NCI-H1048 (cell line): ENCODE data around the gene AK8.

Experiments
- DNase-seq: peaks from one replicate; lab custom pipeline; 2025; lab: John Stamatoyannopoulos, UW

Gene AK8

GRCh38 chr9:132857616-132858342 lies 20.3 kb downstream of the AK8 start:
- DNase-seq, result no peak

GRCh38 chr9:132857031-132857430 lies 21.1 kb downstream of the AK8 start:
- DNase-seq, result no peak

DNA sequence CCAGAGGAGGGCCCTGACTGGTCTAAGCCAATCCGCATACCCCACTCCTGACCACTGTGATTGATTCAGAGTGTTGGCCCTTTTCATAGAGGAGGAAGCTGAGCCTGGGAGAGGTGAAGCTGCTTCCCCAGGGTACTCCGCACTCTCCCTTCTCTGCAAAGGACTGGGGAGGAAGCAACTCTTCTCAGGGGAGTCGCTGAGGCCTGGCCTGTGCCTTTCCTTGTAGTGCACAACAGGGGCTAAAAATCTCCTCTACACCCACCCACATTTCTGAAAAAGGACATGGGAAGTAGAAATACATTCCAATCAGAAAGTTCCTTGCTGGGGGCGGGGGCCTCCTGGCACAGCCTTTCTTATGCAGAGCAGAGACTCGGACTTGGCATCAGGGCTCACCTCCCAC lies 22.2 kb downstream of the AK8 start:
- no peak for DNase-seq

DNA sequence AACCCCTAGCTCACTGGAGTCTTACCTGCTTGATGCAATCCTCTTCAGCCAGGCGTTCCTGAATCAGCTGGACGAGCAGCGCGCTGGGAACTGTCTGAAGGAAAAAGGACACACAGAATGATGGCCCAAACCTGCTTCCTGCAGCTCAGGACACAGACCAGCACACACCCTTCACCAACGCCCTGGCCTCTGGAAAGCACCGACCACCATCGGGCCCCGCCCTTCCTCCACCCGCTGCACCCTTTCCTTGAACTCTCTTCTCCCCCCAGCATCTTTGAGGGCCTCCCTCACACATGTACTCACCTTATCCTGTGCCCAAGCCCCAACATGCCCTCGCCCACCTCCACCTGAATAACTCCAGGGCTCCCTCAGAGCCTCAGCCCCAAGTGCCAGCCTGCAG lies 23.3 kb downstream of the AK8 start:
- DNase-seq, result no peak

DNA sequence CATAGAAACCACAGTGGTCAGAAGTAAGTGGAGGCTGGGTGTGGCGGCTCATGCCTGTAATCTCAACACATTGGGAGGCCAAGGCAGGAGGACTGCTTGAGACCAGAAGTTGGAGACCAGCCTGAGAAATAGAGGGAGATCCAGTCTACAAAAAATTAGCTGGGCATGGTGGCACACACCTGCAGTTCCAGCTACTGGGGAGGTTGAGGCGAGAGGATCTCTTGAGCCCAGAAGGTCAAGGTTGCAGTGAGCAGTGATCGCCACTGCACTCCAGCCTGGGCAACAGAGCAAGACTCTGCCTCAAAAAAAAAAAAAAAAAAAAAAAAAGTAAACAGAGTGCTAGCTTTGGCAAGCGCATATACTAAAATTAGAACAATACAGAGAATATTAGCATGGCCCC lies 24.6 kb downstream of the AK8 start:
- no peak for DNase-seq

- DNase-seq, result no peak
Observed at GRCh38 chr9:132849185-132849706, 28.8 kb downstream of the AK8 start.

DNA sequence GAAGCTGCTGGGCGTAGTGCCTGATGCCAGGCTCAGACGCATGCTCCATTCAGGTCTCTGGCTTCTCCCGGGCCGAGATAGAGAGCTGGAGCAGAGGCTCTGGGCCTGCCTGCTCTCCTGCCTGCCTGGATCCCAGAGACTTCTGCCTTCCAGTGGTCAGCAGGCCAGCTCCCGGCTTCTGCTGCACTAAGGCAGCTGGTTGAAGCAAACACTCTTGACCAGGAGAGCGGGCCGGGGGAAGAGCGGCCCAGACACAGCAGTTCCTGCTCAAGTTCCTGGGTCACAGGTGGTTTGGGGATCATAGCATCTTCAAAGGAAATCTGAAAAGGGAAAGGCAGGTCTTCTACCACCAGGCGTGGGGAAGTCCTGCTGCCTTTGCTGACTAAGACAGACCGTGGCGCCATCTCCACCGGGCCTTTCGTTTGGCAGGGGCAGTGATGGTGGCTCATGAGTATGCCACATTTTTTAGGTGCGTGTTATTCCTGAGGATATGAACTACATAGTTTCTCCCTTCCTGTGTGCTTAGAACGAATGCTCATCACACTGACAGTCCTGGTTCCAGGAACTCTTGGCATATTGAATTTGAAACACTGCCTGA lies 31.1 kb downstream of the AK8 start:
- no peak for DNase-seq

GRCh38 chr9:132846109-132846917 lies 31.8 kb downstream of the AK8 start:
- no peak for DNase-seq

DNA sequence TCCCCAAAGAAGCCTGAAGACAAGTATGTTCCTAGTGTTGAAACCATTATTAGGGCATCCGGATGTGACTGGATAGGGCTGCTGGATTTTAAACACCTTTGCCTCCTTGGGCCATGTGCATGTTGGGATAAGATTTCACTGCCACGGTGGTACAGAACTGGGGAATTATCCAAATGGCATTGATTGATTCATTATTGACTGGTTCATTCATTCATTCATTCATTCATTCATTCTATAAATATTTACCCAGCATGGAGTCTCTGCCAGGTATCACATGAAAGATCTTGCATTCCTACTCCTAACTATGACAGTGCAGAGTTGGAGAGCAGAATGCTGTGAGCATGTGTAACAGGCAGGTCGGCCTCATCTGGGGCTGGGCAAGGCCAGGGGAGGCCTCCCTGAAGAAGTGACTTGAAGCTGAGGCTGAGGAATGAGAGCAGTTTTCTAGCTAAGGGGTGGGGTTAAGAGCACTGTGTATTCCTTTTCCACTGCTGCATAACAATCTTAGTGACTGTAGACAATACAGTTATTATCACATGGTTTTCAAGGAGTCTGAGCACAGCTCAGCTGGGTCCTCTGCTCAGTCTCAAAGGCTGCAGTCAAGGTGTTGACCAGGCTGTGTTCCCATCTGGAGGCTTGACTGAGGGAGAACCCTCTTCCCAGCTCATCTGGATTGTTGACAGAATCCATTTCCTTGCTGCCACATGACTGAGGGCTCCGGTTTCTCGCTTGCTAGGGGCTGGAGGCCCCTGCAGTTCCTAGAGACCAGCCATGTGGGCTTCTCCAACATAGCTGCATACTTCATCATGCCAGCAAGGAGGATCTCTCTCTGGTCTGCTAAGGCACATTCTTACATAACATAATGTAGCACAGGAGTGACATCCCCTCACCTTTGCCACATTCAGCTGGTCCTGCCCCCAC lies 35.7 kb downstream of the AK8 start:
- DNase-seq, result no peak

DNA sequence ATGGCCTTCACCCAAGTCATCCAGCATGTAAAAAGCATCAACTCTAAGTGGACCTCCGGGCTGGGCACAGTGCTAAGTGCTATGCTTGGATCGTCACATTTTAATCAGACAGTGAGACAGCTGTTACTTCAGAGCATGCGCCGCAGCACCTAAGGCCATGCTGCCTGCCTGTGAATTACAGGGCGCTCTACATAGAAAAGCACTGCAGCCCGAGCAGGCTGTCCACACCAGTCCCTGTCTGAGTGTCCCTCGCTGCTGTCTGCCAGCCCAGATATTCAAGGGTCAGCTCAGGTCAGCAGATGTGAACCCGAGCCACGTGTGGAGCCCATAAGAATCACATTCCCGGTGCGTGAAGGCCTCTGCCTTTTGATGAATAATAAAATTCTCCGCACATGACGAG lies 37.1 kb downstream of the AK8 start:
- DNase-seq, result no peak

DNA sequence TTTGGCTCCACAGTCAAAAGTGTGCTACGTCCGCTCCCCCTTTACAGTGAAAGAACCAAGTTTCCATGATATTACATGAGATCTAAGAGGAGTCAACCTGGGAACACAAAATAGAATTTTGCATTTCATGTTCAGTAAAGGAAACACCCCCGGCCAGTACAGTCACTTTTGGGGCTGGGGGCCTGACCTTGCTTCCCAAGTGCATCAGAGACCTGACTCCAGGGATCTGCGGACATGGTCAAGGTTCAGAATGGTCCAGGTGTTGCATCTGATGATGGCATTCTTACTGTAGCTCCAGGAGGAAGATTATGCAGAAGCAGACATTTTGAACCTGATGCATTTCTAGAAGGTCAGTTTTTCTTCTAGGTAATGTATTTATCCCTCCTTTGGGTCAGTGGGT lies 39.8 kb downstream of the AK8 start:
- no peak for DNase-seq

DNA sequence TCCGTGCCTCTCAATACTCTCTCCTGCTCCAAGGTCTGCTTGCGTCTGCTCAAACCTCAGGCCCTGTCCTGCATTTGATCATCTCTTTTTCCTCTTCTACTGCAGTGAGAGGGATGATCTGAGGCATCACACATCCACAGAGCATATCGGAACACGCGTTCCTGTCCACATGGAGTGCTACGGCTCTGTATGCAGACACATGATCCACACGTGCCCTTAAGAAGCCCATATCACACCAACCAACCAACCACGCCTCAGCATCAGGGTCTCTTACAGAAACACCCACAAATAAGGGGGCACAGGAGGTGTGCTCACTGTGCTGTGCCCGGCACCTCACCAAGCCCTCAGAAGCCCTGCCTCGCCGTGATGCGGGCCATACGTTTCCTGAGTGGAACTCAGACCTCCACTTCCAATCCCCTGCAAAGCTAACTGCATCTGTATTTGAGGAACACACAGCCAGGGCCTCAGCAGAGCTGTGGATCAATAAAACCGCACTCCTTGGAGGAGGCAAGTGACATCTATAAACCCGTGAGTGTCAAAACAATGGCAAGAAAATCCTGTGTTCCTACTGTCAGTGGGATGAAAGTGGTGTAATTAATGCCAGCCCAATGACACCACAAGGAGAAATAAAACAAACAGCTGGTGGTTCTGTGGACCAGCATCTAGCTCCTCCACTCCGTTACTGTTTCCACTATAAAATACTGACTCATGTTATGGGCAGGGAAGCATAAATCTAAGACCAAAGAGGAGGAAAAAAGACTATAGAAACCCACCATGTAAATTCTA lies 40.4 kb downstream of the AK8 start:
- DNase-seq, result no peak

GRCh38 chr9:132834343-132834742 lies 43.7 kb downstream of the AK8 start:
- DNase-seq, result no peak

DNA sequence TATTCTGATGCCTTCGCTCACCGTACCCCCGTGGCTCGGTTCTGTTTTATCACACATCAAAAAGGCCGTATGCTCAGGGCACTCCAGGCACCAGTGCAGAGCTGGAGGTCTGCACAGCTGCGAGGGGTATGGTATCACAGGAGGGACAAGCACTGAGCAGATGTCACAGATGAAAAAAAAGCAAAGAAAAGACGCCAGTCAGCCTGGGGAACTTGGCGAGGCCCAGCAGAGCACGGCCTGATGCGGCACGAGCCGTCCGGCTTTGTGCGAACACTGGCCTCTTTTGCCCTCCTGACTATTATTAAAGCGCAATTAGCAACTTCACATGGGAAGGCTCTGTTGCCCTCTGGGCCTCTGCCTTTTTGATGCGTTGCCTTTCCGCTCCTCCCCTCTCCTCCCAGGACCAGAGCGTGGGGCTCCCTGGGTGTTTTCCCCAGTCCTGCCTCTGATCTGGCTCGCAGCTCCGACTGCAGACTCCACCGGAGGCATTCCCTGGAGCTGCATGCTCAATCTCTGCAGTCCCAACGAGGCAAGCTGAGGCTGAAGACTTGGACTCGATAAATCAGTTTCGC lies 44.4 kb downstream of the AK8 start:
- DNase-seq, result no peak

DNA sequence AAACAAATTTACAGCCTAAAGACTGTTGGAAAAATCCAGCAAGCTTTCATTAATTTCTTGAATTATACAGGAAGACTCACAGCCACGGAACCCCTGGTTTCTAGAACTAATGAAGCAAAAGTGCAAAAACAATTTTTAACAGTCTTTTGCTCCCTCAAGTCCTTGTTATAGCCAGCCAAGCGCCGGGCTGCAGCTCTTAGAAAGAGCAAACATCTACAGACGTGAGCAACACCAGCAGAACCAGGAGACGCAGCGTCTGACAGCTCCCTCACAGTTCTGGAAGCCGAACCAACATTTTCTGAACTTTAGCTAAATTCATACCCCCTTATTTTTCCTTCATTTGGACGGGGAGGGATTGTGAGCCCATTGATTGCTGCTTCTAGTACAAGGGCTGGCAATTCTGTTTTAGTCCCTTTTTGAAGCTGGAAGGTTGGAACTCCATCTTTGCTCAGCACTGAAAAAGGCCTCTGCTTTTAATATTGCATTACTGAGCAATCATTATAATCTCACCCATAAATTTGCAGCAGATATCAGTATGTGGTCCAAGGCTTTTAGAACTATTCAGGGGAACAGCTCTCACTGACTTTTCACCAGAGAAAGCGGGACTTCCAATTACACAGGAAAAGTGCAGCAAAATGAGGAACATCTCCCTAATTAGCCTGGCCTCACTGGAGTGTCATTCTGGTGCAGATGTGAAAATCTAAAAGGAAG lies 45.8 kb downstream of the AK8 start:
- DNase-seq, result no peak

DNA sequence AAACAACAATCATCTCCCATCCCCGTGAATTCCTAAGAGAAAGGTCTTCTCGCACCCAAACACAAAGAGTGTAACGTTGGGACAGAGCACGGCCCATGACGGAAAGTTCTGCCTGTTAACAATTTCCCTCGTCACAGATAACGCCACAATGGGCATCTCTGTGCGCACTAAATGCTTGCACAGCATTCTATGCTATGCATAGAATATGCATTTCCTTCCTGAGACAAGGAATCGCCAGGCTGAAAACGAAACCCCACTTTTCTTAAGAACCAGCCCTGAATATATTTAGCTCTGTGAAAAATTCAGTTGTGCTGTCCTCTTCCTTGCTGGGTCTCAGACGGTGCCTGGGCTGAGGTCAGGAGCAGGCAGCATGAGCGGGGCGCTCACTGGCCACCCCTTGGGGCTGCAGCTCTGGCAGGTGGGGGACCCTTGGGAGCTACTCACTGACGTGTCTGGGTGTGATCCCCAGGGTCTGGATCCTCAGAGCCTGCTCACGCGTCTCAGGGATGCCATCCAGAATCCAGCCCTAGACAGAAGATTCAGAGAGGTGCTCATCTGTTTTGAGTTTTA lies 49.8 kb downstream of the AK8 start:
- no peak for DNase-seq

DNA sequence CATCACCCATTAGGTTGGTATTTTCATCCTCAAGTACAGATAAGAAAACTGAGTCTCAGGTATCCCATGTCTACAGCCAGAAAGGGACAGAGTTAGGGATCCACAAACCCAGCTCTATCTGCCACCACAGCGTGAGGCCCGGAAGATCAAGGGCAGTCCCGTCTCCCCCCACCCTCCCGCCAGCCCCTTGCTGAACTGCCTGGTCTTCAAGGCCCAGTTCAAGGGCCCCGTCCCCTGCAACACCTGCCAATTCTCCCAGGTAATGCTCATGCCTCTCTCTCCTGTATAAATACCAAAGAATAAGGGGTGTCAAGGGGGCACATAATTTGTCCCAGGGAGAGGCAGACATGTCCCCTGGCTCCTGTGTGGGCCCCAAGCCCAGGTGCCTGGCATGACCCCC lies 50.7 kb downstream of the AK8 start:
- DNase-seq, result no peak

- no peak for DNase-seq
Observed at GRCh38 chr9:132826621-132827365, 51.3 kb downstream of the AK8 start.

DNA sequence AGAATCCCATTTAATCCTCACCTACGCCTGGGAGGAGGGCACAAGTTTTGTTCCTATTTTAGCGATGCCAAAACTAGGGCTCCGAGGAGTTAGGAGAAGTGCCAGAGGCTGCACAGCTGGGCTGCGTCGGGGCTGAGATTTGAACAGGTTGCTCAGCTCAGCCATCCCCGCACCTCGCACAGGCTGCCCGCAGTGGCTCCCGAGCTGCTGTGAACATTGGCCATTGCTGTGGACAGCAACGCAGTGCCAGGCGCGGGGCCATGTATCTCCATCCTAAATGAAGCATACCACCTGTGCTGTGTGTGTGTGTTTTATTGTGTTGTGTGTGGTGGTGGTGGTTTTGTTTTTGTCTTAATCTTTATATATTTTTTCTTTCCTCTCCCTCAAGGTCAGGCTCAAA lies 52.0 kb downstream of the AK8 start:
- no peak for DNase-seq
